ENCODE results near the gene PARP1. TPM values are rescaled to one million over a fixed set of nuclear protein-coding genes. Genes with fewer than 3 reads are reported as not detected.

Gene PARP1
- total and polyA plus RNA-seq, 2 experiments from 2014 or later = 46.2 to 70.4 TPM

DNA sequence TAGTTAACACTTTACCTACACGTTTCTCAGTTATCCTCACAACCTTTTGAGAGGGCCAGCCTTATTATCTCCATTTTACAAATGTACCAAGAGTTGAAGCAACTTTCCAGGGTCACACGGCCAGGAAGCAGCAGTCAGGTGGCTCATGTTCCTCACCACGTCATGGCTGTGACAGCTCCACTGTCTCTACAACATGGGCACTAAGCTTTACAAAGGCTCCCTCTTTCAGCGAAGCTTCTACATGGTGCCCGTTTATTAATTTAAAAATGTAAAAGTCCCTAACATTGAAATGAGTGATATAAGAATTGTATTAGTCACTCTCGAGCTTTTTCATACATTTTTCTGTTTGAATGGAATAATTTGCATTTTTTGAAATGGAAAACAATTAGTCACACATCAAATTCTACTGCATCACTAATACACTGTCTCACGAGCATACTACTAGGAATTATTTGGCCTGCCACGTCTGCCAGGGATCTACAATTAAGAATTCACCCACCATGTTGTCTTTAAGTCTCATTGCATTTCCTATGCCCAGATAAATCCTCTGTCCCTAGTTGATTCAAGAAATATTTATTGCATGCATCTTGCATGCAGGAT, 70.5 kb downstream of the PARP1 start:
- peak; percentile 17 for DNase-seq
- no peaks in the 10 kb centered on the region for H3K36me3 ChIP-seq (ENCODE audit: low read depth)
- H3K9me2 ChIP-seq (ENCODE audit: insufficient read depth) = no peaks in the 10 kb centered on the region
- no peak overlapping the region for H3K4me2 ChIP-seq (ENCODE audit: unreplicated experiment)
- no peak overlapping the region for H2AFZ ChIP-seq
- 46 to 49% methylated on average over 8 of the region's 8 CpGs for WGBS, 2 experiments (ENCODE audit: low coverage in 1 of 2, low lambda C conversion rate in 2 of 2, missing lambda C conversion rate in 2 of 2)
- no peaks in the 10 kb centered on the region for H3K27me3 ChIP-seq (replicated peaks; ENCODE audit: insufficient read depth)
- H3K4me3 ChIP-seq = no peak overlapping the region
- H3K4me1 ChIP-seq (ENCODE audit: insufficient read depth) = 0 out of 2 replicates have a peak, but pooled peaks cover 5% of the 10 kb centered on the region
- no peaks in the 10 kb centered on the region for H3K9me3 ChIP-seq (ENCODE audit: low read depth)
- H3K79me2 ChIP-seq (ENCODE audit: insufficient read depth) = no peaks in the 10 kb centered on the region
- no peak for TF ChIP-seq EZH2phosphoT487 (IDR thresholded peaks at IDR 0.05; ENCODE audit: insufficient read depth, low read depth)
- TF ChIP-seq EZH2 (IDR thresholded peaks at IDR 0.05; ENCODE audit: insufficient read depth, poor library complexity, severe bottlenecking) = no peak
- H3F3A ChIP-seq (ENCODE audit: insufficient read depth) = no peaks in the 10 kb centered on the region
- in situ Hi-C loops (cut with MboI) = no loop called here
- no peaks in the 10 kb centered on the region for H4K20me1 ChIP-seq (ENCODE audit: insufficient read depth)
- H3K9ac ChIP-seq = no peak overlapping the region
- H3K27ac ChIP-seq = no peak overlapping the region

- no peaks in the 10 kb centered on the region for H3K9me3 ChIP-seq (ENCODE audit: low read depth)
- no peak overlapping the region for H2AFZ ChIP-seq
- no peaks in the 10 kb centered on the region for H3K9me2 ChIP-seq (ENCODE audit: insufficient read depth)
- TF ChIP-seq EZH2 (IDR thresholded peaks at IDR 0.05; ENCODE audit: insufficient read depth, poor library complexity, severe bottlenecking) (no peak), EZH2phosphoT487 (IDR thresholded peaks at IDR 0.05; ENCODE audit: insufficient read depth, low read depth) (no peak)
- 0 out of 2 replicates have a peak, but pooled peaks cover 5% of the 10 kb centered on the region for H3K4me1 ChIP-seq (ENCODE audit: insufficient read depth)
- H3K79me2 ChIP-seq (ENCODE audit: insufficient read depth) = no peaks in the 10 kb centered on the region
- DNase-seq = no peak
- no peak overlapping the region for H3K4me3 ChIP-seq
- H4K20me1 ChIP-seq (ENCODE audit: insufficient read depth) = no peaks in the 10 kb centered on the region
- H3K9ac ChIP-seq = no peak overlapping the region
- H3K36me3 ChIP-seq (ENCODE audit: low read depth) = no peaks in the 10 kb centered on the region
- in situ Hi-C loops (cut with MboI) = no loop called here
- H3K4me2 ChIP-seq (ENCODE audit: unreplicated experiment) = no peak overlapping the region
- no peaks in the 10 kb centered on the region for H3F3A ChIP-seq (ENCODE audit: insufficient read depth)
- 70 to 75% methylated on average over 1 of the region's 1 CpG for WGBS, 2 experiments (ENCODE audit: low coverage in 1 of 2, low lambda C conversion rate in 2 of 2, missing lambda C conversion rate in 2 of 2)
- no peaks in the 10 kb centered on the region for H3K27me3 ChIP-seq (replicated peaks; ENCODE audit: insufficient read depth)
- no peak overlapping the region for H3K27ac ChIP-seq
These were observed 72.2 kb downstream of the PARP1 start for GRCh38 chr1:226335661-226336060.

GRCh38 chr1:226332947-226333346, 74.9 kb downstream of the PARP1 start:
- no peak overlapping the region for H3K27ac ChIP-seq
- H3K9ac ChIP-seq = peak overlapping the region; percentile 31; the same call in 1 of the 2 replicates
- H3K9me2 ChIP-seq (ENCODE audit: insufficient read depth) = no peaks in the 10 kb centered on the region
- H3K4me3 ChIP-seq = peak overlapping the region; percentile 57
- in situ Hi-C loops (cut with MboI) = no loop called here
- peak; percentile 18 for DNase-seq
- WGBS, 2 experiments (ENCODE audit: low coverage in 1 of 2, low lambda C conversion rate in 2 of 2, missing lambda C conversion rate in 2 of 2) = 8 to 9% methylated on average over 2 of the region's 2 CpGs
- no peaks in the 10 kb centered on the region for H3K27me3 ChIP-seq (replicated peaks; ENCODE audit: insufficient read depth)
- no peaks in the 10 kb centered on the region for H4K20me1 ChIP-seq (ENCODE audit: insufficient read depth)
- no peak for TF ChIP-seq EZH2phosphoT487 (IDR thresholded peaks at IDR 0.05; ENCODE audit: insufficient read depth, low read depth)
- no peak for TF ChIP-seq EZH2 (IDR thresholded peaks at IDR 0.05; ENCODE audit: insufficient read depth, poor library complexity, severe bottlenecking)
- H2AFZ ChIP-seq = peak overlapping the region; percentile 89
- H3K9me3 ChIP-seq (ENCODE audit: low read depth) = no peaks in the 10 kb centered on the region
- no peaks in the 10 kb centered on the region for H3F3A ChIP-seq (ENCODE audit: insufficient read depth)
- H3K4me2 ChIP-seq (ENCODE audit: unreplicated experiment) = peak overlapping the region; percentile 81
- no peaks in the 10 kb centered on the region for H3K36me3 ChIP-seq (ENCODE audit: low read depth)
- H3K79me2 ChIP-seq (ENCODE audit: insufficient read depth) = no peaks in the 10 kb centered on the region
- H3K4me1 ChIP-seq (ENCODE audit: insufficient read depth) = 0 out of 2 replicates have a peak, but pooled peaks cover 5% of the 10 kb centered on the region

DNA sequence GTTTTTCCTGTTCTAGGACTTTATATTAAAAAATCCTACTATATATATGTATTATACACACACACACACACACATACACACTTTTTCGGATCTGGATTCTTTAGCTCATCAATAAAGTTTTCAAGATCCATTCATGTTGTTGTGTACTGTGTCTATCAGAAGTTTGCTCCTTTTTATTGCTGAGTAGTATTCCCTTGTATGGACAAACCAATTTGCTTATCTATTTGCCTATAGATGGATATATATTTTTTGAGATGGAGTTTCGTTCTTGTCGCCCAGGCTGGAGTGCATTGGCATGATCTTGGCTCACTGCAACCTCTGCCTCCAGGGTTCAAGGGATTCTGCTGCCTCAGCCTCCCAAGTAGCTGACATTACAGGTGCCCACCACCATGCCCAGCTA, 78.7 kb downstream of the PARP1 start:
- no peaks in the 10 kb centered on the region for H3K9me3 ChIP-seq (ENCODE audit: low read depth)
- 0 out of 2 replicates have a peak, but pooled peaks cover 5% of the 10 kb centered on the region for H3K4me1 ChIP-seq (ENCODE audit: insufficient read depth)
- no peaks in the 10 kb centered on the region for H3K36me3 ChIP-seq (ENCODE audit: low read depth)
- no peak overlapping the region for H3K9ac ChIP-seq
- H3F3A ChIP-seq (ENCODE audit: insufficient read depth) = no peaks in the 10 kb centered on the region
- H3K4me3 ChIP-seq = no peak overlapping the region
- no peak overlapping the region for H3K4me2 ChIP-seq (ENCODE audit: unreplicated experiment)
- WGBS, 2 experiments (ENCODE audit: low coverage in 1 of 2, low lambda C conversion rate in 2 of 2, missing lambda C conversion rate in 2 of 2) = 75 to 78% methylated on average over 3 of the region's 3 CpGs
- H3K79me2 ChIP-seq (ENCODE audit: insufficient read depth) = no peaks in the 10 kb centered on the region
- in situ Hi-C loops (cut with MboI) = no loop called here
- H4K20me1 ChIP-seq (ENCODE audit: insufficient read depth) = no peaks in the 10 kb centered on the region
- no peak overlapping the region for H3K27ac ChIP-seq
- no peak for DNase-seq
- TF ChIP-seq EZH2 (IDR thresholded peaks at IDR 0.05; ENCODE audit: insufficient read depth, poor library complexity, severe bottlenecking) (no peak), EZH2phosphoT487 (IDR thresholded peaks at IDR 0.05; ENCODE audit: insufficient read depth, low read depth) (no peak)
- no peak overlapping the region for H2AFZ ChIP-seq
- H3K9me2 ChIP-seq (ENCODE audit: insufficient read depth) = no peaks in the 10 kb centered on the region
- no peaks in the 10 kb centered on the region for H3K27me3 ChIP-seq (replicated peaks; ENCODE audit: insufficient read depth)
